ENCODE data around the gene CPT2.

- TF ChIP-seq EZH2 (IDR thresholded peaks at IDR 0.05; ENCODE audit: insufficient read depth, poor library complexity, severe bottlenecking) (no peak), EZH2phosphoT487 (IDR thresholded peaks at IDR 0.05; ENCODE audit: insufficient read depth, low read depth) (no peak)
These were observed 29.7 kb upstream of the CPT2 start for GRCh38 chr1:53166912-53167311.

Measured in GM23248 (cell line).